ENCODE results near the gene NME1.

NME1 gene

GRCh38 chr17:51197754-51198153 is 44.4 kb downstream of the NME1 start:
- no peak overlapping the region for H3K27ac ChIP-seq (ENCODE audit: low read depth, low read length)
- H3K9me3 ChIP-seq (ENCODE audit: control insufficient read depth, insufficient read depth, low read length) = no peaks in the 10 kb centered on the region
- no peaks in the 10 kb centered on the region for H3K4me1 ChIP-seq (ENCODE audit: control insufficient read depth, insufficient read depth, low read length)
- peaks cover 90% of the 10 kb centered on the region for H3K36me3 ChIP-seq (ENCODE audit: control insufficient read depth, insufficient read depth, low read length)
- no peaks in the 10 kb centered on the region for H3K27me3 ChIP-seq (ENCODE audit: control insufficient read depth, insufficient read depth, low read length)
- H3K9ac ChIP-seq (ENCODE audit: low read depth, low read length) = no peak overlapping the region
- no peak overlapping the region for H3K4me3 ChIP-seq (ENCODE audit: low read depth, low read length)

DNA sequence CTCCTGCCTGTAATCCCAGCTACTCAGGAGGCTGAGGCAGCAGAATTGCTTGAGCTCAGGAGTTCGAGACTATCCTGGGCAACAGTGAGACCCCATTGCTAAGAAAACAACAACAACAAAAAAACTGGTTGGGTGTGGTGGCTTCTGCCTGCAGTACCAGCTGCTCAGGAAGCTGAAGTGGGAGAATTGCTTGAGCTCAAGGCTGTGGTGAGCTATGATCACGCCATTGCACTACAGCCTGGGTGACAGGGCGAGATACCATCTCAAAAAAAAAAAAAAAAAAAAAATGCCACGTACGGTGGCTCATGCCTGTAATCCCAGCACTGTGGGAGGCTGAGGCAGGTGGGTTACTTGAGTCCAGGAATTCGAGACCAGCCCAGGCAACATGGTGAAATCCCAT is 46.9 kb downstream of the NME1 start:
- Histone ChIP-seq H3K4me3 (ENCODE audit: low read depth, low read length) (no peak overlapping the region), H3K36me3 (ENCODE audit: control insufficient read depth, insufficient read depth, low read length) (peaks cover 87% of the 10 kb centered on the region), H3K9ac (ENCODE audit: low read depth, low read length) (no peak overlapping the region), H3K4me1 (ENCODE audit: control insufficient read depth, insufficient read depth, low read length) (no peaks in the 10 kb centered on the region), H3K9me3 (ENCODE audit: control insufficient read depth, insufficient read depth, low read length) (no peaks in the 10 kb centered on the region), H3K27me3 (ENCODE audit: control insufficient read depth, insufficient read depth, low read length) (no peaks in the 10 kb centered on the region), H3K27ac (ENCODE audit: low read depth, low read length) (no peak overlapping the region)

GRCh38 chr17:51200846-51201245 is 47.5 kb downstream of the NME1 start:
- no peaks in the 10 kb centered on the region for H3K4me1 ChIP-seq (ENCODE audit: control insufficient read depth, insufficient read depth, low read length)
- H3K36me3 ChIP-seq (ENCODE audit: control insufficient read depth, insufficient read depth, low read length) = peaks cover 87% of the 10 kb centered on the region
- no peak overlapping the region for H3K4me3 ChIP-seq (ENCODE audit: low read depth, low read length)
- no peaks in the 10 kb centered on the region for H3K27me3 ChIP-seq (ENCODE audit: control insufficient read depth, insufficient read depth, low read length)
- no peak overlapping the region for H3K9ac ChIP-seq (ENCODE audit: low read depth, low read length)
- no peaks in the 10 kb centered on the region for H3K9me3 ChIP-seq (ENCODE audit: control insufficient read depth, insufficient read depth, low read length)
- H3K27ac ChIP-seq (ENCODE audit: low read depth, low read length) = no peak overlapping the region

DNA sequence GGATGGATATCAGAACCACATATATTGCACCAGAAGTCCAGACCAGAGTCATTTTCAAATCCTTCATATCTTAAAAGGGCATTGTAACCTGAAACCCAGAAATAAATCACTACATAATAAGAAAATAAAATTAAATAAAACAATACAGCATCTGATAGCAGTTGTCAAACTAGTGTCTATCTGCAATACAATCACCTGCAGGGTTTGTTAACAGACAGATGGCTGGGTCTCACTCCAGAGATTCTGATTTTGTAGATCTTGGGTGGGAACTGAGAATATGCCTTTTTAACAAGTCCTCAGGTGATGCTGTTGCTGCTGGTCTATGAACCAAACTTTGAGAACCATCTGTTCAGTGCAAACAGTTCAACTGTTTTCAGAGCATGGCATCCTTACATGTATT is 50.5 kb downstream of the NME1 start:
- peaks cover 97% of the 10 kb centered on the region for H3K36me3 ChIP-seq (ENCODE audit: control insufficient read depth, insufficient read depth, low read length)
- H3K4me3 ChIP-seq (ENCODE audit: low read depth, low read length) = no peak overlapping the region
- H3K4me1 ChIP-seq (ENCODE audit: control insufficient read depth, insufficient read depth, low read length) = no peaks in the 10 kb centered on the region
- H3K27me3 ChIP-seq (ENCODE audit: control insufficient read depth, insufficient read depth, low read length) = no peaks in the 10 kb centered on the region
- H3K27ac ChIP-seq (ENCODE audit: low read depth, low read length) = no peak overlapping the region
- no peaks in the 10 kb centered on the region for H3K9me3 ChIP-seq (ENCODE audit: control insufficient read depth, insufficient read depth, low read length)
- no peak overlapping the region for H3K9ac ChIP-seq (ENCODE audit: low read depth, low read length)

All from HUES48 (cell line).